Dermis blood vessel endothelial cell (primary cell): ENCODE results near the gene ACTG1. TPM values are rescaled to one million over a fixed set of nuclear protein-coding genes. Genes with fewer than 3 reads are reported as not detected.

Source experiments
- DNase-seq: peaks from one replicate; pipeline ENCODE4 v3.0.0; 2010
- total RNA-seq: library from RNA; depleted of rRNA; stranded (reverse); fragments of >200 nt; gene quantifications from 2 replicates; pipeline ENCODE4 v1.2.3, GENCODE V29; 2014

ACTG1 gene
- total RNA-seq, 1 donor from 2014 or later, result 7,288 TPM

DNA sequence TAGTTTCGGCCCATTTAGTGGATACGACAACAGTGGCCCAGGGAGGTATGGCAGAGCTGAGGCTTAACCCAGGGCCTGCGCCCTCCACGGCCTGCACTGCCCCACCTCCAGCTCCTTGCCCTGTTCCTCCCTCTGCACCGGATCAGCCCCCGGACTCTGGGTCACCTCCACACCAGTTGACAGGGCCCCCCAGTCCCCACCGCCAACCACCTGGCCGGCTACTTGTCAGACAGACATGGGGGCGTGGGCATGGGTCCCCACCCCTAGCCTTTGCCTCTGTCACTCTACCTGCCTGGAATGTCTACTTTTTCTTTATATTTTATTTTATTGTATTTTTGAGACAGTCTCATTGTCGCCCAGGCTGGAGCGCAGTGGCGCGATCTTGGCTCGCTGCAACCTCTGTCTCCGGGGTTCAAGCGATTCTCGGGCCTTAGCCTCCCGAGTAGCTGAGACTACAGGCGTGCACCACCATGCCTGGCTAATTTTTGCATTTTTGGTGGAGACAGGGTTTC, 3.0 kb upstream of the ACTG1 start:
- no peak for DNase-seq

DNA sequence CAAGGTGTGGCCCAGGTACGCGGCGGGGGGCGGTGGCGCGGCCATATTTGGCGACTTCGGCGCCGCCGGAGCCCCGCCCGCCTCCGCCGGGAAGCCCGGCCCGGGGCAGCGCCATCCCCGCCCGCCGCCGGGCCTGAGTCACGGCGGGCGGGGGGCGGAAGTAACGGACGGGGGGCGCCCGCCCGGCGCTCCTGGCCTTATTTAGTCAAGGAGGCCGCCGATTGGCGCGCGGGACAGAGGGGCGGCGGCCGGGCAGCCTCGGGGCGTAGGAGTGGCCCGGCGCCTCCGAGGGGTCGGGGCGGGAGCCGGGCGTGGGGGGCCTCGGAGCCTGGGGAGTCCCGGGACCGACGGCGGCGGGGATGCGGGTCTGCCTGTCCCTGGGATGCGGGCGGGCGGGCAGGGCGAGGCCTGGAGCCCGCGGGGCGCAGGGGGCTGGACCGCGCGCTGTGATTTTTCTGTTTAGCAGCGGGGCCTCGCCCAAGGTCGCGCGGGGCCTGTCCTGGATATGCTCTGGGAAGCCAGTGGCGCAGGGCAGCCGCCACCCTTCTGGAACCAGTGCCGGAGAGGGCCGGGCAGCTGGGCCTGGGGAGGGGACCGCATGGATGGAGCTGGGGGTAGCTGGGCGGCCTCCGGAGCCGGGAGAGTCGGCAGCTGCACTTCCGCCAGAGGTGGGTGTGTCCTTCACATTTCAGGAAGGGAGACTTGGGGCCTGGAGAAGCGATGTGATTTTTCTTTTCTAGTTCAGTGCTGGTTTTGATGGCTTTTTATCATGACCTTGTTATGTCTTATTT, 2.3 kb upstream of the ACTG1 start:
- DNase-seq, result peak; percentile 83

GRCh38 chr17:81514489-81514738, 1.8 kb upstream of the ACTG1 start:
- DNase-seq, result no peak

GRCh38 chr17:81513753-81514488, 1.3 kb upstream of the ACTG1 start:
- peak; percentile 80 for DNase-seq

- DNase-seq, result peak; percentile 71
Observed at GRCh38 chr17:81513372-81513752, 763 bp upstream of the ACTG1 start.

DNA sequence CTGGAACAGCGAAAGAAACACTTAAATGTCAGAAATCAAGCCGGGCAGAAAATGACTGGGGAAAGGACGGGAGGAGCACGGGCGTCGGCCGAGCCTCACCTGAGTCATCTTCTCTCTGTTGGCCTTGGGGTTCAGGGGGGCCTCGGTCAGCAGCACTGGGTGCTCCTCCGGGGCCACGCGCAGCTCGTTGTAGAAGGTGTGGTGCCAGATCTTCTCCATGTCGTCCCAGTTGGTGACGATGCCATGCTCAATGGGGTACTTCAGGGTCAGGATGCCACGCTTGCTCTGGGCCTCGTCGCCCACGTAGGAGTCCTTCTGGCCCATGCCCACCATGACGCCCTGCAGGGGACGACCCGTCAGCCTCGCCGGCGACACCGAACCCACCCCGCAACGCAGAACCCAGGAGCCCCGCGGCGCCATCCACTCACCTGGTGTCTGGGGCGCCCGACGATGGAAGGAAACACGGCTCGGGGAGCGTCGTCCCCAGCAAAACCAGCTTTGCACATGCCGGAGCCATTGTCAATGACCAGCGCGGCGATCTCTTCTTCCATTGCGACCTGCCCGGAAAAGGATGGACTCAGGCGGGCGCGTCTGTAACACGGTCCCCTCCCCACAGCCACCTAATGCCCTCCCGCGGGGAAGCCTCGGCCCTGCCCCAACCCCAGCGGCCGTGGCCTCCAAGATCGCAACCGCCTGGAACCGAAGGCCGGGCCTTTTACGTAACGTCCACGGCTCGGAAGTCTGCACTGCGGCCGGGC, 616 bp downstream of the ACTG1 start:
- DNase-seq, result no peak

DNA sequence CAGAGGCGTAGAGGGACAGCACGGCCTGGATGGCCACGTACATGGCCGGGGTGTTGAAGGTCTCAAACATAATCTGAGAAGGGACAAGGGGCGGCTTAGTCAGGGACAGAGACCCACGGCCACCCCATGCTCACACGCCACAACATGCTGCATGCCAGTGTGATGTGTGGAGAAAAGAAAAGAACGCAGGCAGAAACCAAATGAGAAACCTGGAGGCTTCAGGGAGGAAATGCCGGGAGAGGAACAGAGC, 1.1 kb downstream of the ACTG1 start:
- DNase-seq, result no peak

DNA sequence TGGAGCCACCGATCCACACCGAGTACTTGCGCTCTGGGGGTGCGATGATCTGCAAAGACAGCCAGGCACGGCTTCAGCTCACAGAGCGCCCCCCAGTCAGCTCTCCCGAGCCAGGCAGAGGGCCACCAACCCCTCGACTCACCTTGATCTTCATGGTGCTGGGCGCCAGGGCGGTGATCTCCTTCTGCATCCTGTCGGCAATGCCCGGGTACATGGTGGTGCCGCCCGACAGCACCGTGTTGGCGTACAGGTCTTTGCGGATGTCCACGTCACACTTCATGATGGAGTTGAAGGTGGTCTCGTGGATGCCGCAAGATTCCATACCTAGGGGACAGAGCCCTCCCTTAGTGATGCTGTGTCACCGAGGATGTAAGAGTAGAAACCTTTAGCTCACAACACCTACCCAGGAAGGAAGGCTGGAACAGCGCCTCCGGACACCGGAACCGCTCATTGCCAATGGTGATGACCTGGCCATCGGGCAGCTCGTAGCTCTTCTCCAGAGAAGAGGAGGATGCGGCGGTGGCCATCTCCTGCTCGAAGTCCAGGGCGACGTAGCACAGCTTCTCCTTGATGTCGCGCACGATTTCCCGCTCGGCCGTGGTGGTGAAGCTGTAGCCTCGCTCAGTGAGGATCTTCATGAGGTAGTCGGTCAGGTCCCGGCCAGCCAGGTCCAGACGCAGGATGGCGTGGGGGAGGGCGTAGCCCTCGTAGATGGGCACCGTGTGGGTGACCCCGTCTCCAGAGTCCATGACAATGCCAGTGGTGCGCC, 1.6 kb downstream of the ACTG1 start:
- DNase-seq, result peak; percentile 49

DNA sequence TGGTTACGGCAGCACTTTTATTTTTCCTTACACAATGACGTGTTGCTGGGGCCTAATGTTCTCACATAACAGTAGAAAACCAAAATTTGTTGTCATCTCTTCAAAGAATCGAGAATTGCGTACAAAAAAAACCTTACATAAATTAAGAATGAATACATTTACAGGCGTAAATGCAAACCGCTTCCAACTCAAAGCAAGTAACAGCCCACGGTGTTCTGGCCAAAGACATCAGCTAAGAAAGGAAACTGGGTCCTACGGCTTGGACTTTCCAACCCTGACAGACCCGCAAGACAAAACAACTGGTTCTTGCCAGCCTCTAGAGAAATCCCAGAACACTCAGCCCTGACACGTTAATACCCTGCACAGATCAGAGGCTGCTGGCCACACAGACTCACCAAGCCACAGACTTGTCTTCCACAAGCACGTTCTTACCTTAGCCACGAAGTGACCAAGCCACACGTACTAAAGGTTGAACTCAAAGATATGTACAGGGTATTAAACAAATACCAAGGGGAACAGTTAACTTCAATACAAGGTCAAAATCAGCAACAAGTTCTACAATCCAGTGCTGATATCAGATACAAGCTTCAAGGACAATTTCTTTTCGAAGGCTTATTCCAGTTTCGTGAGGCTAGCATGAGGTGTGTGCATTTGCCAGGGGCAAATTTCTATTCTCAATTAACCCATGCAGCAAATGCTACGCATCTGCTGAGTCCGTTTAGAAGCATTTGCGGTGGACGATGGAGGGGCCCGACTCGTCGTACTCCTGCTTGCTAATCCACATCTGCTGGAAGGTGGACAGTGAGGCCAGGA, 2.4 kb downstream of the ACTG1 start:
- DNase-seq, result peak; percentile 31

GRCh38 chr17:81509207-81509971, 3.2 kb downstream of the ACTG1 start:
- peak; percentile 24 for DNase-seq

GRCh38 chr17:81508639-81509206, 3.9 kb downstream of the ACTG1 start:
- peak; percentile 55 for DNase-seq

DNA sequence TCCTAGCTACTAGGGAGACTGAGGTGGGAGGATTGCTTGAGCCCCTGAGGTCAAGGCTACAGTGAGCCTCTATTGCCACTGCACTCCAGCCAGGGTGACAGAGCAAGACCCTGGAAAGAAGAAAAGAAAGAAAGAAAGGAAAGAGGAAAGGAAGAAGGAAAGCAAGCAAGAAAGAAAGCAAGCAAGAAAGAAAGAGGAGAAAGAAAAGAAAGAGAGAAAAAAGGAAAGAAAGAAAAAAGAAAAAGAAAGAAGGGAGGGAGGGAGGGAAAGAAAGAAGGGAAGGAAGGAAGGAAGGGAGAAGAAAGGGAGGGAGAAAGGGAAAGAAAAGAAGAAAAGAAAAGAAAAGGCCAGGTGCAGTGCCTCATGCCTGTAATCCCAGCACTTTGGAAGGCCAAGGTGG, 9.0 kb downstream of the ACTG1 start:
- no peak for DNase-seq

GRCh38 chr17:81502471-81503017, 10.1 kb downstream of the ACTG1 start:
- DNase-seq, result no peak

DNA sequence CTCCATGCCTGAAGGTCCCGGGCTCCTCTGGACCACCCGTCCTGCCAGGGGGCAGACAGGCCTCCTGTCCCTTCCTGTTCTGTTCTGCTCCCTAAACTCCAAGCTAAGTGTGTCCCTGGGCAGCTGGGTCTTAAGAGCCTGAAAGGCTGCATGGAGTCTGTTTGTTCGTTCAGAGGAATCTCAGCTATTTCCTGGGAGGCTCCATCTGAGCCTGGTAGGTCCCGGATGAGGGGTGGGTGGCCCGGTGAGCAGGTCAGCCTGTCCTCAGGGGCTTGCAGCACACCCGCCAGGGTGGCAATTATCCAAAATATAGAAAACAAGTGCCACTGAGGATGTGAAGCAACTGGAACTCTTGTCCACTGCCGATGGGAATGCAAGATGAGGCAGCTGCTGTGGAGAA, 12.6 kb downstream of the ACTG1 start:
- DNase-seq, result peak; percentile 19

GRCh38 chr17:81499601-81499970, 13.0 kb downstream of the ACTG1 start:
- no peak for DNase-seq

- DNase-seq, result no peak
Observed at GRCh38 chr17:81498953-81499600, 13.5 kb downstream of the ACTG1 start.

DNA sequence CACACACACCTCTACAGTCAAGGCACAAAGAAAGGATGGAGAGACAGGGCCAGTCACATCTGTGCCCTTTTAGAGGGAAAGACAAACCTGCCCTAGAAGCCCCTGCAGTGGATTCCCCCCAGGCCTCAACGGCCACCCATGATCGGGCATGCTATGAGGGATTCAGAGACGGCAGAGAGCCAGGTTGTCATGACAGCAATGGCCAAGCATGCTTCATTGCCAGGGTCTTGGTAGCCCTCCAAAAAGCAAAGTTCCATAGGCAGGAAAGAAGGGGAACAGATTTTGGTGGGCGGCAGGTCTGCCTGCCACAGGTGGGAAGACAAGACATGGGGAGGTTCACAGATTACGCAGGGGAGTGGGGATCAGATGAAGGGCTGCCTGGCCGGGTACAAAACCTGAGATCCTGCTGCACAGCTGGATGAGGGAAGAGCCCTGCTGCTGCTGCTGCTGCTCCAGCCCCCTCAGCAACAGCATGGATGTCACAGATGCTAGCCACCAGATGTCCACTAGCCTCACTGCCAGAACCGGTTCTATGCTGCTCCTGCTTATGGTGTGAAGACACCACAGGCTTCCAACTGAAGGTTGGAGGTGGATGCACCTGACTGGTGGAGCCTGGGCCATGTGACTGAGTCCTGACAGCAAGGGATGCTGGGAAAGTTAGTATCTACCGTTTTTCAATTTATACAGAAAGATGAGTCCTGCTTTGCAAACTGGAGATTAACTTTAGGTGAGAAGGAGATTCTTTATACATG, 17.8 kb downstream of the ACTG1 start:
- DNase-seq, result no peak

DNA sequence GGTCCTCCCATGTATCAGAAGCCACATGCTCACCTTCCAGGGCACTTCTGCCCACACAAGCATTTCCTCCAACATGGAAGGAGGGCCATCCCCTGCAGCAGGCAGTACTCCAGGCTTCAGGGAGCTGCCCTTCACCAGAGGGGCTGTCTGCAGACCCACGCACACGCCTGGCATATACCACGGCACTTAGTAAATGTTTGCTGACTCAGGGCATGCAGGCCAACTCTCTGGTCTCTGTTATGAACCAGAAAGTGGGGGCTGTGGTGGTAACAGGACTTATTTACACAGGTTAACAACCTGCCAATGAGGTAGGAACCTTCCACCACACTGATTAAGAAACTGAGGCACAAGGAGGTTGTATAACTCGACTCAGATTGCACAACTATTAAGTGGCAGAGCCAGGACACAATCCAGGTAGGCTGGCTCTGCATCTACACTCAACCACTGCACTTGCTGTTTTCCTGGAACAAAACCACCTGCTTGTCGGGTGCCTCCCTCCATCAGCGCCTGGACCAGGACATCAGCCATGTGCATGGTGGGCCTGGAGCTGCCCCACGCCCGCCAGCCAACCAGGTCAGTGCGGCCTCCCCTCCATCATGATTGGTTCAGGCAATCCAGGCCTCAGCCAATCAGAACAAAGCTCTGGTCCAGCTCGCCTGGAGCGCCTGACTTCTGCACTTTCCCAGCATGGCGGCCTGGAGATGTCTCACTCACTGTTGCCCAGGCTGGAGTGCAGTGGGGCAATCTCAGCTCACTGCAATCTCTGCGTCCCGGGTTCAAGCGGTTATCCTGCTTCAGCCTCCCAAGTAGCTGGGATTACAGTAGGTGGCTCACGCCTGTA, 19.2 kb downstream of the ACTG1 start:
- no peak for DNase-seq

- DNase-seq, result no peak
Observed at GRCh38 chr17:81492706-81493105, 19.9 kb downstream of the ACTG1 start.
